ENCODE measurements around the gene DEFB132. TPM values are rescaled to one million over a fixed set of nuclear protein-coding genes. Genes with fewer than 3 reads are reported as not detected.

DEFB132 gene
- total and polyA plus RNA-seq, 2 experiments from 2014 or later, result not detected

DNA sequence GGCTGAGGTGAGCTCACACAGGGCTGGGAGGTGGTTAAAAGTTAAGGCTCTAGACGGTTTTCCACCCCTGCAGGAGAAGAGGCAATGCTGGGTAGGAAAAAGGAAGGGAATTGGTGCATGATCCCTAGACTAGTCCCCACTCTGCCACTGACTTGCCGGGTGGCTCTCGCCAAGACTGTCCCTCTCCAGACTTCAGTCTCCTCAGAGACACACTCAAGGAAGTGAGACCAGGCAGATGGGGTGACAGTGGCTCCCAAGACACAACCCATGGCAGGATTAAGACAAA lies 19.9 kb downstream of the DEFB132 start:
- Histone ChIP-seq H3K79me2 (replicated peaks; ENCODE audit: insufficient read depth) (no peaks in the 10 kb centered on the region), H3K4me1 (ENCODE audit: insufficient read depth) (peaks cover 6% of the 10 kb centered on the region; the same call in 1 of the 2 replicates), H3F3A (replicated peaks; ENCODE audit: low read depth) (peaks cover 22% of the 10 kb centered on the region), H3K27ac (ENCODE audit: low read depth) (no peak overlapping the region), H3K27me3 (ENCODE audit: insufficient read depth) (no peaks in the 10 kb centered on the region), H4K20me1 (replicated peaks; ENCODE audit: insufficient read depth) (peaks cover 5% of the 10 kb centered on the region), H3K36me3 (ENCODE audit: insufficient read depth) (0 out of 2 replicates have a peak, but pooled peaks cover 4% of the 10 kb centered on the region), H3K4me2 (no peak overlapping the region), H3K4me3 (no peak overlapping the region), H3K9me2 (ENCODE audit: insufficient read depth) (no peaks in the 10 kb centered on the region), H2AFZ (no peak overlapping the region)
- Mint-ChIP-seq H3K4me1 (peaks cover 8% of the 10 kb centered on the region), H3K27ac (no peak overlapping the region), H3K9me3 (0 out of 3 replicates have a peak, but pooled peaks cover 7% of the 10 kb centered on the region), H3K36me3 (ENCODE audit: low read depth) (peaks cover 59% of the 10 kb centered on the region), H3K27me3 (ENCODE audit: insufficient read depth, low read depth, poor library complexity) (peaks cover 15% of the 10 kb centered on the region), H3K4me3 (peak overlapping the region; percentile 38; the same call in 2 of the 3 replicates)
- TF ChIP-seq ZNF331 (CRISPR knock-in tag; IDR thresholded peaks at IDR 0.05; ENCODE audit: low read depth) (no peak), EZH2 (IDR thresholded peaks at IDR 0.05; ENCODE audit: low read depth, unreplicated experiment) (no peak), NANOG (IDR thresholded peaks at IDR 0.05; ENCODE audit: borderline replicate concordance) (no peak), POLR2AphosphoS5 (IDR thresholded peaks at IDR 0.05; ENCODE audit: low read depth) (no peak), CREB1 (CRISPR knock-in tag; IDR thresholded peaks at IDR 0.05; ENCODE audit: low read depth) (no peak), EZH2phosphoT487 (IDR thresholded peaks at IDR 0.05; ENCODE audit: unreplicated experiment) (no peak), JUNB (IDR thresholded peaks at IDR 0.05; ENCODE audit: unreplicated experiment) (no peak), STAT1 (IDR thresholded peaks at IDR 0.05; ENCODE audit: unreplicated experiment) (no peak), ZNF114 (CRISPR knock-in tag; IDR thresholded peaks at IDR 0.05) (no peak)
- TF ChIP-seq, protein P1, sequence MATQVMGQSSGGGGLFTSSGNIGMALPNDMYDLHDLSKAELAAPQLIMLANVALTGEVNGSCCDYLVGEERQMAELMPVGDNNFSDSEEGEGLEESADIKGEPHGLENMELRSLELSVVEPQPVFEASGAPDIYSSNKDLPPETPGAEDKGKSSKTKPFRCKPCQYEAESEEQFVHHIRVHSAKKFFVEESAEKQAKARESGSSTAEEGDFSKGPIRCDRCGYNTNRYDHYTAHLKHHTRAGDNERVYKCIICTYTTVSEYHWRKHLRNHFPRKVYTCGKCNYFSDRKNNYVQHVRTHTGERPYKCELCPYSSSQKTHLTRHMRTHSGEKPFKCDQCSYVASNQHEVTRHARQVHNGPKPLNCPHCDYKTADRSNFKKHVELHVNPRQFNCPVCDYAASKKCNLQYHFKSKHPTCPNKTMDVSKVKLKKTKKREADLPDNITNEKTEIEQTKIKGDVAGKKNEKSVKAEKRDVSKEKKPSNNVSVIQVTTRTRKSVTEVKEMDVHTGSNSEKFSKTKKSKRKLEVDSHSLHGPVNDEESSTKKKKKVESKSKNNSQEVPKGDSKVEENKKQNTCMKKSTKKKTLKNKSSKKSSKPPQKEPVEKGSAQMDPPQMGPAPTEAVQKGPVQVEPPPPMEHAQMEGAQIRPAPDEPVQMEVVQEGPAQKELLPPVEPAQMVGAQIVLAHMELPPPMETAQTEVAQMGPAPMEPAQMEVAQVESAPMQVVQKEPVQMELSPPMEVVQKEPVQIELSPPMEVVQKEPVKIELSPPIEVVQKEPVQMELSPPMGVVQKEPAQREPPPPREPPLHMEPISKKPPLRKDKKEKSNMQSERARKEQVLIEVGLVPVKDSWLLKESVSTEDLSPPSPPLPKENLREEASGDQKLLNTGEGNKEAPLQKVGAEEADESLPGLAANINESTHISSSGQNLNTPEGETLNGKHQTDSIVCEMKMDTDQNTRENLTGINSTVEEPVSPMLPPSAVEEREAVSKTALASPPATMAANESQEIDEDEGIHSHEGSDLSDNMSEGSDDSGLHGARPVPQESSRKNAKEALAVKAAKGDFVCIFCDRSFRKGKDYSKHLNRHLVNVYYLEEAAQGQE (IDR thresholded peaks at IDR 0.05; ENCODE audit: unreplicated experiment), result no peak
- TF ChIP-seq, protein P2, sequence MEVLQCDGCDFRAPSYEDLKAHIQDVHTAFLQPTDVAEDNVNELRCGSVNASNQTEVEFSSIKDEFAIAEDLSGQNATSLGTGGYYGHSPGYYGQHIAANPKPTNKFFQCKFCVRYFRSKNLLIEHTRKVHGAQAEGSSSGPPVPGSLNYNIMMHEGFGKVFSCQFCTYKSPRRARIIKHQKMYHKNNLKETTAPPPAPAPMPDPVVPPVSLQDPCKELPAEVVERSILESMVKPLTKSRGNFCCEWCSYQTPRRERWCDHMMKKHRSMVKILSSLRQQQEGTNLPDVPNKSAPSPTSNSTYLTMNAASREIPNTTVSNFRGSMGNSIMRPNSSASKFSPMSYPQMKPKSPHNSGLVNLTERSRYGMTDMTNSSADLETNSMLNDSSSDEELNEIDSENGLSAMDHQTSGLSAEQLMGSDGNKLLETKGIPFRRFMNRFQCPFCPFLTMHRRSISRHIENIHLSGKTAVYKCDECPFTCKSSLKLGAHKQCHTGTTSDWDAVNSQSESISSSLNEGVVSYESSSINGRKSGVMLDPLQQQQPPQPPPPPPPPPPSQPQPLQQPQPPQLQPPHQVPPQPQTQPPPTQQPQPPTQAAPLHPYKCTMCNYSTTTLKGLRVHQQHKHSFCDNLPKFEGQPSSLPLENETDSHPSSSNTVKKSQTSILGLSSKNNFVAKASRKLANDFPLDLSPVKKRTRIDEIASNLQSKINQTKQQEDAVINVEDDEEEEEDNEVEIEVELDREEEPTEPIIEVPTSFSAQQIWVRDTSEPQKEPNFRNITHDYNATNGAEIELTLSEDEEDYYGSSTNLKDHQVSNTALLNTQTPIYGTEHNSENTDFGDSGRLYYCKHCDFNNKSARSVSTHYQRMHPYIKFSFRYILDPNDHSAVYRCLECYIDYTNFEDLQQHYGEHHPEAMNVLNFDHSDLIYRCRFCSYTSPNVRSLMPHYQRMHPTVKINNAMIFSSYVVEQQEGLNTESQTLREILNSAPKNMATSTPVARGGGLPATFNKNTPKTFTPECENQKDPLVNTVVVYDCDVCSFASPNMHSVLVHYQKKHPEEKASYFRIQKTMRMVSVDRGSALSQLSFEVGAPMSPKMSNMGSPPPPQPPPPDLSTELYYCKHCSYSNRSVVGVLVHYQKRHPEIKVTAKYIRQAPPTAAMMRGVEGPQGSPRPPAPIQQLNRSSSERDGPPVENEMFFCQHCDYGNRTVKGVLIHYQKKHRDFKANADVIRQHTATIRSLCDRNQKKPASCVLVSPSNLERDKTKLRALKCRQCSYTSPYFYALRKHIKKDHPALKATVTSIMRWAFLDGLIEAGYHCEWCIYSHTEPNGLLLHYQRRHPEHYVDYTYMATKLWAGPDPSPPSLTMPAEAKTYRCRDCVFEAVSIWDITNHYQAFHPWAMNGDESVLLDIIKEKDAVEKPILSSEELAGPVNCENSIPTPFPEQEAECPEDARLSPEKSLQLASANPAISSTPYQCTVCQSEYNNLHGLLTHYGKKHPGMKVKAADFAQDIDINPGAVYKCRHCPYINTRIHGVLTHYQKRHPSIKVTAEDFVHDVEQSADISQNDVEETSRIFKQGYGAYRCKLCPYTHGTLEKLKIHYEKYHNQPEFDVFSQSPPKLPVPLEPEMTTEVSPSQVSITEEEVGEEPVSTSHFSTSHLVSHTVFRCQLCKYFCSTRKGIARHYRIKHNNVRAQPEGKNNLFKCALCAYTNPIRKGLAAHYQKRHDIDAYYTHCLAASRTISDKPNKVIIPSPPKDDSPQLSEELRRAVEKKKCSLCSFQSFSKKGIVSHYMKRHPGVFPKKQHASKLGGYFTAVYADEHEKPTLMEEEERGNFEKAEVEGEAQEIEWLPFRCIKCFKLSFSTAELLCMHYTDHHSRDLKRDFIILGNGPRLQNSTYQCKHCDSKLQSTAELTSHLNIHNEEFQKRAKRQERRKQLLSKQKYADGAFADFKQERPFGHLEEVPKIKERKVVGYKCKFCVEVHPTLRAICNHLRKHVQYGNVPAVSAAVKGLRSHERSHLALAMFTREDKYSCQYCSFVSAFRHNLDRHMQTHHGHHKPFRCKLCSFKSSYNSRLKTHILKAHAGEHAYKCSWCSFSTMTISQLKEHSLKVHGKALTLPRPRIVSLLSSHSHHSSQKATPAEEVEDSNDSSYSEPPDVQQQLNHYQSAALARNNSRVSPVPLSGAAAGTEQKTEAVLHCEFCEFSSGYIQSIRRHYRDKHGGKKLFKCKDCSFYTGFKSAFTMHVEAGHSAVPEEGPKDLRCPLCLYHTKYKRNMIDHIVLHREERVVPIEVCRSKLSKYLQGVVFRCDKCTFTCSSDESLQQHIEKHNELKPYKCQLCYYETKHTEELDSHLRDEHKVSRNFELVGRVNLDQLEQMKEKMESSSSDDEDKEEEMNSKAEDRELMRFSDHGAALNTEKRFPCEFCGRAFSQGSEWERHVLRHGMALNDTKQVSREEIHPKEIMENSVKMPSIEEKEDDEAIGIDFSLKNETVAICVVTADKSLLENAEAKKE (CRISPR knock-in tag; IDR thresholded peaks at IDR 0.05), result no peak
- TF ChIP-seq, protein P3, sequence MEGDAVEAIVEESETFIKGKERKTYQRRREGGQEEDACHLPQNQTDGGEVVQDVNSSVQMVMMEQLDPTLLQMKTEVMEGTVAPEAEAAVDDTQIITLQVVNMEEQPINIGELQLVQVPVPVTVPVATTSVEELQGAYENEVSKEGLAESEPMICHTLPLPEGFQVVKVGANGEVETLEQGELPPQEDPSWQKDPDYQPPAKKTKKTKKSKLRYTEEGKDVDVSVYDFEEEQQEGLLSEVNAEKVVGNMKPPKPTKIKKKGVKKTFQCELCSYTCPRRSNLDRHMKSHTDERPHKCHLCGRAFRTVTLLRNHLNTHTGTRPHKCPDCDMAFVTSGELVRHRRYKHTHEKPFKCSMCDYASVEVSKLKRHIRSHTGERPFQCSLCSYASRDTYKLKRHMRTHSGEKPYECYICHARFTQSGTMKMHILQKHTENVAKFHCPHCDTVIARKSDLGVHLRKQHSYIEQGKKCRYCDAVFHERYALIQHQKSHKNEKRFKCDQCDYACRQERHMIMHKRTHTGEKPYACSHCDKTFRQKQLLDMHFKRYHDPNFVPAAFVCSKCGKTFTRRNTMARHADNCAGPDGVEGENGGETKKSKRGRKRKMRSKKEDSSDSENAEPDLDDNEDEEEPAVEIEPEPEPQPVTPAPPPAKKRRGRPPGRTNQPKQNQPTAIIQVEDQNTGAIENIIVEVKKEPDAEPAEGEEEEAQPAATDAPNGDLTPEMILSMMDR (conservative IDR thresholded peaks at IDR 0.05; ENCODE audit: low read depth in 2 of 2), result no peak
- TF ChIP-seq, protein P4, sequence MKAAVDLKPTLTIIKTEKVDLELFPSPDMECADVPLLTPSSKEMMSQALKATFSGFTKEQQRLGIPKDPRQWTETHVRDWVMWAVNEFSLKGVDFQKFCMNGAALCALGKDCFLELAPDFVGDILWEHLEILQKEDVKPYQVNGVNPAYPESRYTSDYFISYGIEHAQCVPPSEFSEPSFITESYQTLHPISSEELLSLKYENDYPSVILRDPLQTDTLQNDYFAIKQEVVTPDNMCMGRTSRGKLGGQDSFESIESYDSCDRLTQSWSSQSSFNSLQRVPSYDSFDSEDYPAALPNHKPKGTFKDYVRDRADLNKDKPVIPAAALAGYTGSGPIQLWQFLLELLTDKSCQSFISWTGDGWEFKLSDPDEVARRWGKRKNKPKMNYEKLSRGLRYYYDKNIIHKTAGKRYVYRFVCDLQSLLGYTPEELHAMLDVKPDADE (IDR thresholded peaks at IDR 0.05), result no peak
- DNase-seq (ENCODE audit: low spot score), result no peak
- ATAC-seq, result no peak

All from GM23338 (cell line).